ENCODE data around the gene LRCH4. TPM values are rescaled to one million over a fixed set of nuclear protein-coding genes. Genes with fewer than 3 reads are reported as not detected.

Gene LRCH4
- total and polyA plus RNA-seq, 2 donors (not counting 3 experiments of a cell fraction or from before 2014, with no cell fraction given) = 32.1 to 56.1 TPM

DNA sequence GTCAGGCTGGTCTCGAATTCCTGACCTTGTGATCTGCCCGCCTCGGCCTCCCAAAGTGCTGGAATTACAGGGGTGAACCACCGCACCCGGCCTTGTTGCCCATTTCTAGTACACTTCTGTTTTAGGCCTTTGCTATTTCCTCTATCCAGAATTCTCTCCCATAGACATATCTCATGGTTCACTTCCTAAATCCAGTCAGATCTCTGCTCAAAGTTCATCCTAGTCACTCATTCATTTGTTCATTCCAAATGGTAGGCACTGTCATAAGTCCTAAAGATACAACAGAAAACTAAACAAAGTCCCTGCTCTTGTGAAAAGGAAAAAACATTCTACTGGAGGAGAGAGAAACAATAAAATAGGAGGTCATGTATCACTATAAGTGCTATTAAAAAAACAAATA, 24.0 kb upstream of the LRCH4 start:
- Histone ChIP-seq H3K27me3 (ENCODE audit: control insufficient read depth in 2 of 2, insufficient read depth in 2 of 2, low read length in 2 of 2) (no peaks in the 10 kb centered on the region), H3K9me1 (replicated peaks; ENCODE audit: control insufficient read depth, extremely low read depth, insufficient read depth, low read length) (no peaks in the 10 kb centered on the region), H3K79me2 (ENCODE audit: control insufficient read depth, insufficient read depth, low read length) (no peaks in the 10 kb centered on the region), H3K27ac (ENCODE audit: insufficient read depth, low read depth, low read length) (no peak overlapping the region), H2AFZ (ENCODE audit: low read depth, low read length) (no peak overlapping the region), H3K4me2 (ENCODE audit: insufficient read depth, low read length) (no peak overlapping the region), H3K4me1 (ENCODE audit: control insufficient read depth, extremely low read depth, insufficient read depth, low read length) (peaks cover 21% of the 10 kb centered on the region), H3K9me3 (replicated peaks; ENCODE audit: control insufficient read depth, insufficient read depth, low read length) (no peaks in the 10 kb centered on the region), H3K36me3 (ENCODE audit: control insufficient read depth in 2 of 2, extremely low read depth in 1 of 2, insufficient read depth in 2 of 2, low read length in 2 of 2) (no peaks in the 10 kb centered on the region), H3K9ac (replicated peaks; ENCODE audit: extremely low read depth, insufficient read depth, low read length) (no peak overlapping the region), H4K20me1 (replicated peaks; ENCODE audit: control insufficient read depth, extremely low read depth, insufficient read depth, low read length) (no peaks in the 10 kb centered on the region), H3K4me3 (replicated peaks in 1 of 3; ENCODE audit: insufficient read depth in 1 of 3, low read depth in 1 of 3, low read length in 3 of 3) (no peak overlapping the region)
- TF ChIP-seq GATA2 (IDR thresholded peaks at IDR 0.05; ENCODE audit: insufficient read depth, insufficient read length, low read depth, low read length) (no peak), MYC (IDR thresholded peaks at IDR 0.05; ENCODE audit: low read depth, low read length) (no peak), FOS (IDR thresholded peaks at IDR 0.05; ENCODE audit: borderline replicate concordance, insufficient read depth, low read length) (no peak), EZH2 (IDR thresholded peaks at IDR 0.05; ENCODE audit: borderline replicate concordance, low read depth, low read length, severe bottlenecking) (no peak)
- TF ChIP-seq, protein P1, sequence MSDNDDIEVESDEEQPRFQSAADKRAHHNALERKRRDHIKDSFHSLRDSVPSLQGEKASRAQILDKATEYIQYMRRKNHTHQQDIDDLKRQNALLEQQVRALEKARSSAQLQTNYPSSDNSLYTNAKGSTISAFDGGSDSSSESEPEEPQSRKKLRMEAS (IDR thresholded peaks at IDR 0.05; ENCODE audit: insufficient read depth, insufficient read length) = no peak
- TF ChIP-seq, protein P2, sequence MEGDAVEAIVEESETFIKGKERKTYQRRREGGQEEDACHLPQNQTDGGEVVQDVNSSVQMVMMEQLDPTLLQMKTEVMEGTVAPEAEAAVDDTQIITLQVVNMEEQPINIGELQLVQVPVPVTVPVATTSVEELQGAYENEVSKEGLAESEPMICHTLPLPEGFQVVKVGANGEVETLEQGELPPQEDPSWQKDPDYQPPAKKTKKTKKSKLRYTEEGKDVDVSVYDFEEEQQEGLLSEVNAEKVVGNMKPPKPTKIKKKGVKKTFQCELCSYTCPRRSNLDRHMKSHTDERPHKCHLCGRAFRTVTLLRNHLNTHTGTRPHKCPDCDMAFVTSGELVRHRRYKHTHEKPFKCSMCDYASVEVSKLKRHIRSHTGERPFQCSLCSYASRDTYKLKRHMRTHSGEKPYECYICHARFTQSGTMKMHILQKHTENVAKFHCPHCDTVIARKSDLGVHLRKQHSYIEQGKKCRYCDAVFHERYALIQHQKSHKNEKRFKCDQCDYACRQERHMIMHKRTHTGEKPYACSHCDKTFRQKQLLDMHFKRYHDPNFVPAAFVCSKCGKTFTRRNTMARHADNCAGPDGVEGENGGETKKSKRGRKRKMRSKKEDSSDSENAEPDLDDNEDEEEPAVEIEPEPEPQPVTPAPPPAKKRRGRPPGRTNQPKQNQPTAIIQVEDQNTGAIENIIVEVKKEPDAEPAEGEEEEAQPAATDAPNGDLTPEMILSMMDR (IDR thresholded peaks at IDR 0.05; ENCODE audit: extremely low read depth in 1 of 2, insufficient read depth in 1 of 2, low read depth in 1 of 2, low read length in 2 of 2) = no peak
- no TSS peak for BruUV-seq (replicated peaks)
- DNase-seq (ENCODE audit: low read depth, low spot score) (no peak), FAIRE-seq (no peak)
- intact Hi-C loops (cut with micrococcal nuclease) (no loop called here), dilution Hi-C loops (cut with MboI; ENCODE audit: extremely low pct_ligation_motif_present, low sequenced_read_pairs) (no loop called here)
- ChIA-PET CTCF (interaction anchor here (1.0 kb wide), 1 partner anchor 19 kb away, joined by 3 read pairs; no protein-coding TSS in a partner anchor), POLR2A (no interaction called here)
